ENCODE measurements around the gene GLRX. TPM values are rescaled to one million over a fixed set of nuclear protein-coding genes. Genes with fewer than 3 reads are reported as not detected.
A peak's percentile ranks its signal among the peaks of the same experiment; 100 is the strongest.
"Not testable (repeated sequence)": the region's sequence is repeated elsewhere in the genome, so short reads cannot be mapped to it uniquely, and the experiment has no call there.

The GLRX gene
- total and polyA plus RNA-seq, 9 donors = 4.1 to 35.7 (median 11.7) TPM

- H3K27ac ChIP-seq = peak overlapping the region in 1 of 2 donors; percentile 5
- no peak for DNase-seq
- intact Hi-C loops (cut with DNase I) = loop anchor here in 3 of 4 donors (5.0 to 10.0 kb wide), 3 partner anchors 106 to 481 kb away; partner anchors contain the start of gene ELL2 (in 1 of the 3)
- TF ChIP-seq EP300 (IDR thresholded peaks at IDR 0.05) = no peak
- TF ChIP-seq, protein P1, sequence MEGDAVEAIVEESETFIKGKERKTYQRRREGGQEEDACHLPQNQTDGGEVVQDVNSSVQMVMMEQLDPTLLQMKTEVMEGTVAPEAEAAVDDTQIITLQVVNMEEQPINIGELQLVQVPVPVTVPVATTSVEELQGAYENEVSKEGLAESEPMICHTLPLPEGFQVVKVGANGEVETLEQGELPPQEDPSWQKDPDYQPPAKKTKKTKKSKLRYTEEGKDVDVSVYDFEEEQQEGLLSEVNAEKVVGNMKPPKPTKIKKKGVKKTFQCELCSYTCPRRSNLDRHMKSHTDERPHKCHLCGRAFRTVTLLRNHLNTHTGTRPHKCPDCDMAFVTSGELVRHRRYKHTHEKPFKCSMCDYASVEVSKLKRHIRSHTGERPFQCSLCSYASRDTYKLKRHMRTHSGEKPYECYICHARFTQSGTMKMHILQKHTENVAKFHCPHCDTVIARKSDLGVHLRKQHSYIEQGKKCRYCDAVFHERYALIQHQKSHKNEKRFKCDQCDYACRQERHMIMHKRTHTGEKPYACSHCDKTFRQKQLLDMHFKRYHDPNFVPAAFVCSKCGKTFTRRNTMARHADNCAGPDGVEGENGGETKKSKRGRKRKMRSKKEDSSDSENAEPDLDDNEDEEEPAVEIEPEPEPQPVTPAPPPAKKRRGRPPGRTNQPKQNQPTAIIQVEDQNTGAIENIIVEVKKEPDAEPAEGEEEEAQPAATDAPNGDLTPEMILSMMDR (IDR thresholded peaks at IDR 0.05) = no peak
- no peak for TF ChIP-seq POLR2A (IDR thresholded peaks at IDR 0.05)
- H3K9me3 ChIP-seq = no peaks in the 10 kb centered on the region
- no peaks in the 10 kb centered on the region for H3K36me3 ChIP-seq
- no peak overlapping the region for H3K4me3 ChIP-seq
- H3K27me3 ChIP-seq = no peaks in the 10 kb centered on the region
- H3K4me1 ChIP-seq (ENCODE audit: insufficient read depth) = peaks cover 13% of the 10 kb centered on the region
- 81 to 87% (median 86%) methylated on average over 7 of the region's 7 CpGs for WGBS, 3 donors
Measured at GRCh38 chr5:95856501-95856981, 34.0 kb upstream of the GLRX start.

DNA sequence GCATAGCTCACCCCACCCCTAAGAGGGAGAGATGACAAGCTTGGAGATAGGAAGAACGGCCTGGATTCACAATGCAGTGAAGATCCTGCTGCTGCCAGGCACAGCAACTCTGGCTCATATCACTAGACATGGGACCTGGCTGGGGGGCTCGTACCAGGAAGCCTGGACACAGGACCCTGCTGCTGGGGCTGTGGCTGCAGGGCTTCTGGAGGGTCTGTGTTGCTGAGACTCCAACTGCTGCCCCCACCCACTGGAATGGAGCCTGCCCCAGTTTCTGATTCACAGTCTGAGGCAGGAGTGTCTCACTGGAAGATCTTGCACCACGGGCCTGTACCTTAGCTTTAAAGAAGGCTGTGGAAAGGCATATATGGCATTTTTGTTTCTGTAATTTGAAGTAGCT lies 31.0 kb upstream of the GLRX start:
- Histone ChIP-seq H3K36me3 (no peaks in the 10 kb centered on the region), H3K4me1 (ENCODE audit: insufficient read depth) (peaks cover 11% of the 10 kb centered on the region), H3K9me3 (no peaks in the 10 kb centered on the region), H3K4me3 (no peak overlapping the region), H3K27ac (no peak overlapping the region), H3K27me3 (no peaks in the 10 kb centered on the region)
- intact Hi-C loops (cut with DNase I) = loop anchor here in 2 of 4 donors (10.0 kb wide), 1 partner anchor 481 kb away; no protein-coding TSS in a partner anchor
- WGBS, 3 donors = 71 to 92% (median 90%) methylated on average over 3 of the region's 3 CpGs
- TF ChIP-seq POLR2A (IDR thresholded peaks at IDR 0.05) (no peak), EP300 (IDR thresholded peaks at IDR 0.05) (no peak)
- TF ChIP-seq, protein P1 (IDR thresholded peaks at IDR 0.05) = no peak
- DNase-seq = no peak

- TF ChIP-seq, protein P1 (IDR thresholded peaks at IDR 0.05) = no peak
- TF ChIP-seq EP300 (IDR thresholded peaks at IDR 0.05) (no peak), POLR2A (IDR thresholded peaks at IDR 0.05) (no peak)
- intact Hi-C loops (cut with DNase I) = loop anchor here in 2 of 4 donors (10.0 kb wide), 1 partner anchor 482 kb away; no protein-coding TSS in a partner anchor
Measured at GRCh38 chr5:95852567-95852966, 30.0 kb upstream of the GLRX start.

GRCh38 chr5:95851141-95851540 lies 28.6 kb upstream of the GLRX start:
- H3K36me3 ChIP-seq; DNase-seq; H3K9me3 ChIP-seq; H3K4me1 ChIP-seq (ENCODE audit: insufficient read depth); H3K27ac ChIP-seq; H3K27me3 ChIP-seq; H3K4me3 ChIP-seq: not testable (repeated sequence)
- WGBS, 3 donors = 96 to 97% (median 96%) methylated on average over 34 of the region's 34 CpGs
- intact Hi-C loops (cut with DNase I) = loop anchor here in 2 of 4 donors (10.0 kb wide), 1 partner anchor 484 kb away; no protein-coding TSS in a partner anchor

More at GRCh38 chr5:95852567-95852966, 30.0 kb upstream of the GLRX start:
- Histone ChIP-seq H3K4me3 (no peak overlapping the region), H3K36me3 (no peaks in the 10 kb centered on the region), H3K27ac (no peak overlapping the region), H3K9me3 (no peaks in the 10 kb centered on the region), H3K27me3 (no peaks in the 10 kb centered on the region), H3K4me1 (ENCODE audit: insufficient read depth) (peaks cover 5% of the 10 kb centered on the region)
- no peak for DNase-seq
- WGBS, 3 donors = 95 to 96% (median 96%) methylated on average over 5 of the region's 5 CpGs

GRCh38 chr5:95850391-95850894 lies 27.9 kb upstream of the GLRX start:
- Histone ChIP-seq H3K36me3 (no peaks in the 10 kb centered on the region), H3K4me3 (no peak overlapping the region), H3K9me3 (no peaks in the 10 kb centered on the region), H3K4me1 (ENCODE audit: insufficient read depth) (no peaks in the 10 kb centered on the region), H3K27me3 (no peaks in the 10 kb centered on the region), H3K27ac (no peak overlapping the region)
- 64 to 79% (median 74%) methylated on average over 5 of the region's 5 CpGs for WGBS, 3 donors
- TF ChIP-seq POLR2A (IDR thresholded peaks at IDR 0.05) = no peak
- TF ChIP-seq EP300 (IDR thresholded peaks at IDR 0.05) = no peak
- DNase-seq = no peak
- intact Hi-C loops (cut with DNase I) = loop anchor here in 2 of 4 donors (10.0 kb wide), 1 partner anchor 484 kb away; no protein-coding TSS in a partner anchor
